ENCODE measurements around the gene AGAP3. TPM values are rescaled to one million over a fixed set of nuclear protein-coding genes. Genes with fewer than 3 reads are reported as not detected.

The AGAP3 gene
- total RNA-seq, 4 donors from 2014 or later = 49.0 to 75.2 (median 66.2) TPM

GRCh38 chr7:151053751-151054150 is 32.5 kb upstream of the AGAP3 start:
- H3K36me3 ChIP-seq = no peaks in the 10 kb centered on the region
- 91 to 94% methylated on average over 7 to 8 of the region's 8 CpGs for WGBS, 2 donors
- H3K9me3 ChIP-seq = no peaks in the 10 kb centered on the region
- peaks cover 14 to 21% of the 10 kb centered on the region in 2 donors for H3K4me1 ChIP-seq
- H3K27ac ChIP-seq = no peak overlapping the region
- no peak for DNase-seq
- no peak overlapping the region for H3K4me3 ChIP-seq (replicated peaks in 1 of 3)
- intact Hi-C loops (cut with DNase I) = no loop called here
- no peaks in the 10 kb centered on the region for H3K27me3 ChIP-seq
- TF ChIP-seq POLR2A (IDR thresholded peaks at IDR 0.05) (no peak), CTCF (IDR thresholded peaks at IDR 0.05) (no peak)

- DNase-seq = no peak
- H3K36me3 ChIP-seq = no peaks in the 10 kb centered on the region
- intact Hi-C loops (cut with DNase I) = no loop called here
- WGBS, 2 donors = 88 to 93% methylated on average over 6 of the region's 6 CpGs
- no peak overlapping the region for H3K4me3 ChIP-seq (replicated peaks in 1 of 3)
- H3K4me1 ChIP-seq = peaks cover 30% of the 10 kb centered on the region in 2 donors
- TF ChIP-seq CTCF (IDR thresholded peaks at IDR 0.05) (no peak), POLR2A (IDR thresholded peaks at IDR 0.05) (no peak)
- H3K9me3 ChIP-seq = no peaks in the 10 kb centered on the region
- H3K27ac ChIP-seq = no peak overlapping the region
- H3K27me3 ChIP-seq = no peaks in the 10 kb centered on the region
Measured at GRCh38 chr7:151056283-151056665, 30.0 kb upstream of the AGAP3 start.

- Histone ChIP-seq H3K9me3 (no peaks in the 10 kb centered on the region), H3K27me3 (no peaks in the 10 kb centered on the region), H3K36me3 (no peaks in the 10 kb centered on the region), H3K27ac (no peak overlapping the region), H3K4me1 (peaks cover 35 to 36% of the 10 kb centered on the region in 2 donors), H3K4me3 (replicated peaks in 1 of 3) (peak overlapping the region in 2 of 3 donors; percentile 31 to 57)
- peak; percentile 19 to 35 for DNase-seq
- TF ChIP-seq CTCF (IDR thresholded peaks at IDR 0.05) (no peak), POLR2A (IDR thresholded peaks at IDR 0.05) (no peak)
- WGBS, 2 donors = 22 to 26% methylated on average over 16 to 23 of the region's 29 CpGs
- intact Hi-C loops (cut with DNase I) = no loop called here
Measured at GRCh38 chr7:151056666-151057505, 29.4 kb upstream of the AGAP3 start.

- intact Hi-C loops (cut with DNase I) = no loop called here
- peaks cover 35 to 42% of the 10 kb centered on the region in 2 donors for H3K4me1 ChIP-seq
- DNase-seq = no peak
Measured at GRCh38 chr7:151057506-151057988, 28.7 kb upstream of the AGAP3 start, which contains the start of gene CDK5. Gene CDK5 (minus strand): TSS chr7:151057897. CDS start chr7:151057848, 49 bp downstream.

More at GRCh38 chr7:151057506-151057988, 28.7 kb upstream of the AGAP3 start, which contains the start of gene CDK5:
- peak within 1 kb of the TSS; percentile 88 to 98 (median 92) for H3K27ac ChIP-seq
- TF ChIP-seq POLR2A (IDR thresholded peaks at IDR 0.05) (no peak), CTCF (IDR thresholded peaks at IDR 0.05) (no peak)
- H3K9me3 ChIP-seq = no peaks in the 10 kb centered on the region
- WGBS, 2 donors = 0 to 1% methylated on average over 24 to 30 of the region's 30 CpGs
- H3K36me3 ChIP-seq = no peaks in the 10 kb centered on the region
- H3K4me3 ChIP-seq (replicated peaks in 1 of 3) = peak within 1 kb of the TSS; percentile 31 to 91 (median 57)
- H3K27me3 ChIP-seq = no peaks in the 10 kb centered on the region
